HCT116 (cell line): Measurements from ENCODE around the gene ACKR3. TPM values are rescaled to one million over a fixed set of nuclear protein-coding genes. Genes with fewer than 3 reads are reported as not detected.

Experiments used
- ATAC-seq: fragments of 200-7000 bp; cut with Tn5 transposase; 2 replicates; pipeline ENCODE4 v1.9.1; 2020; ENCODE audit warnings: mild to moderate bottlenecking, moderate library complexity
- BruUV-seq: library from RNA; stranded (reverse); fragments of 400-500 nt; replicated peaks from 2 replicates; lab custom pipeline; 2021; lab: Mats Ljungman, UMichigan
- CTCF ChIA-PET: fragments of 300-600 bp; sonication (Branson Sonifier 250); formaldehyde crosslinking; loops from one replicate; lab custom pipeline; 2021; ENCODE audit warnings: antibody characterized with exemption; lab: Charles Lee
- POLR2A ChIA-PET: fragments of 300-600, 350-600 bp; sonication (Branson Sonifier 250); formaldehyde crosslinking; loops from one replicate; lab custom pipeline; 2021; ENCODE audit warnings: antibody characterized with exemption; lab: Charles Lee
- RAD21 ChIA-PET, 2 experiments: fragments of 300-600 bp; sonication (Branson Sonifier 250); formaldehyde crosslinking; loops; one replicate each; lab custom pipeline; 2023; ENCODE audit warnings: low total read pairs in 2 of 2; ENCODE audit not compliant: uncharacterized antibody in 2 of 2, unreplicated experiment in 2 of 2, low non-redundant PET in 1 of 2; lab: Charles Lee
- DNase-seq: peaks from one replicate; pipeline ENCODE4 v3.0.0-alpha.2; 2010; ENCODE audit warnings: low read depth, low spot score
- H2AFZ ChIP-seq: fragments of 200-600 bp; shearing (Covaris generic), sonication (generic); 2 replicates; pipeline ENCODE4 v1.6.1; 2017; ENCODE audit warnings: low read depth, mixed run types, mixed read lengths, antibody characterized with exemption, low read length; ENCODE audit not compliant: poor library complexity, severe bottlenecking
- H3K27ac ChIP-seq: 2 replicates; pipeline ENCODE4 v1.5.1; 2012; ENCODE audit warnings: low read depth, low read length
- H3K27me3 ChIP-seq: fragments of 200-600 bp; sonication (generic); 2 replicates; pipeline ENCODE4 v1.6.1; 2016; ENCODE audit warnings: mixed run types, low read length, mixed read lengths; ENCODE audit not compliant: insufficient read depth
- H3K36me3 ChIP-seq, 2 experiments: fragments of 200-500 bp in 1 of 2; fragments of 200-600 bp in 1 of 2; sonication (Bioruptor generic) in 1 of 2; sonication (generic) in 1 of 2; 2 replicates each; pipeline versions ENCODE4 v1.5.1 to v1.6.1; 2014 to 2016; ENCODE audit warnings: low read length in 2 of 2, inconsistent platforms in 1 of 2, mixed read lengths in 1 of 2, mixed run types in 1 of 2; ENCODE audit not compliant: insufficient read depth in 2 of 2, control insufficient read depth in 1 of 2
- H3K4me1 ChIP-seq, 2 experiments: fragments of 200-600 bp in 1 of 2; sonication (generic) in 1 of 2; 2 replicates each; pipeline versions ENCODE4 v1.5.1 to v1.6.1; 2012 to 2017; ENCODE audit warnings: low read length in 2 of 2, inconsistent platforms in 1 of 2, mild to moderate bottlenecking in 1 of 2, mixed read lengths in 1 of 2, mixed run types in 1 of 2, moderate library complexity in 1 of 2; ENCODE audit not compliant: insufficient read depth in 2 of 2, control insufficient read depth in 1 of 2
- H3K4me2 ChIP-seq: fragments of 200-600 bp; sonication (generic); 2 replicates; pipeline ENCODE4 v1.6.1; 2017; ENCODE audit warnings: mixed run types, low read length, mixed read lengths
- H3K4me3 ChIP-seq, 2 experiments: fragments of 200-600 bp in 1 of 2; sonication (generic) in 1 of 2; replicated peaks in 1 of 2; 2 replicates each; pipeline ENCODE4 v1.5.1; 2011 to 2016; ENCODE audit warnings: low read length in 2 of 2, control low read depth in 1 of 2, low read depth in 1 of 2, mild to moderate bottlenecking in 1 of 2, mixed read lengths in 1 of 2, mixed run types in 1 of 2
- H3K79me2 ChIP-seq: fragments of 200-600 bp; sonication (generic); 2 replicates; pipeline ENCODE4 v1.6.1; 2017; ENCODE audit warnings: mild to moderate bottlenecking, mixed run types, low read length, moderate library complexity, mixed read lengths; ENCODE audit not compliant: insufficient read depth
- H3K9ac ChIP-seq: fragments of 200-600 bp; sonication (generic); 2 replicates; pipeline ENCODE4 v1.6.1; 2016; ENCODE audit warnings: low read length, mixed read lengths
- H3K9me2 ChIP-seq: fragments of 200-600 bp; sonication (generic), shearing (Covaris generic); 2 replicates; pipeline ENCODE4 v1.6.1; 2017; ENCODE audit warnings: mixed run types, mild to moderate bottlenecking, moderate library complexity; ENCODE audit not compliant: insufficient read depth
- H3K9me3 ChIP-seq, 2 experiments: fragments of 200-500 bp in 1 of 2; fragments of 200-600 bp in 1 of 2; sonication (Bioruptor generic) in 1 of 2; sonication (generic) in 1 of 2; 2 replicates each; pipeline ENCODE4 v1.6.1; 2014 to 2017; ENCODE audit warnings: low read length in 2 of 2, mixed read lengths in 2 of 2, inconsistent platforms in 1 of 2, low read depth in 1 of 2, mild to moderate bottlenecking in 1 of 2, mixed run types in 1 of 2, moderate library complexity in 1 of 2; ENCODE audit not compliant: control insufficient read depth in 1 of 2, insufficient read depth in 1 of 2
- H4K20me1 ChIP-seq: fragments of 200-600 bp; sonication (generic), shearing (Covaris generic); 2 replicates; pipeline ENCODE4 v1.6.1; 2017; ENCODE audit warnings: mixed run types, mild to moderate bottlenecking, moderate library complexity; ENCODE audit not compliant: insufficient read depth
- CBX3 ChIP-seq: IDR thresholded peaks from 2 replicates; pipeline ENCODE4 v1.6.1; 2012; ENCODE audit warnings: low read depth
- CEBPB ChIP-seq: IDR thresholded peaks from 2 replicates; pipeline ENCODE4 v1.6.1; 2012; ENCODE audit warnings: low read depth
- EGR1 ChIP-seq: IDR thresholded peaks from 2 replicates; pipeline ENCODE4 v1.6.1; 2012; ENCODE audit warnings: low read depth
- ELF1 ChIP-seq: IDR thresholded peaks from 2 replicates; pipeline ENCODE4 v1.6.1; 2012; ENCODE audit warnings: low read depth, borderline replicate concordance
- EZH2phosphoT487 ChIP-seq: fragments of 200-600 bp; IDR thresholded peaks from 2 replicates; pipeline ENCODE4 v1.6.1; 2018; ENCODE audit warnings: antibody characterized with exemption, borderline replicate concordance
- FOSL1 ChIP-seq: IDR thresholded peaks from 2 replicates; pipeline ENCODE4 v1.6.1; 2012; ENCODE audit warnings: low read depth
- POLR2A ChIP-seq: IDR thresholded peaks from 2 replicates; pipeline ENCODE4 v1.7.0; 2011; ENCODE audit warnings: borderline replicate concordance; ENCODE audit not compliant: insufficient read depth, insufficient read length; ENCODE audit errors: extremely low read depth
- POLR2AphosphoS5 ChIP-seq: IDR thresholded peaks from 2 replicates; pipeline ENCODE4 v1.6.1; 2011; ENCODE audit warnings: mild to moderate bottlenecking, low read depth, low read length, moderate library complexity
- RAD21 ChIP-seq: IDR thresholded peaks from 2 replicates; pipeline ENCODE4 v1.6.1; 2012; ENCODE audit warnings: low read depth, mild to moderate bottlenecking
- SIN3A ChIP-seq: IDR thresholded peaks from 2 replicates; pipeline ENCODE4 v1.6.1; 2012; ENCODE audit warnings: low read depth
- SP1 ChIP-seq: IDR thresholded peaks from 2 replicates; pipeline ENCODE4 v1.6.1; 2012; ENCODE audit warnings: low read depth
- SRF ChIP-seq: IDR thresholded peaks from 2 replicates; pipeline ENCODE4 v1.6.1; 2012; ENCODE audit warnings: low read depth
- YY1 ChIP-seq: IDR thresholded peaks from 2 replicates; pipeline ENCODE4 v1.6.1; 2011; ENCODE audit warnings: low read length, low read depth, moderate library complexity, mild to moderate bottlenecking; ENCODE audit not compliant: insufficient replicate concordance; ENCODE audit errors: extremely low read depth
- ZFX ChIP-seq: fragments of 450-650 bp; IDR thresholded peaks from 2 replicates; pipeline ENCODE4 v1.6.1; 2017
- ZNF274 ChIP-seq: fragments of 200-500 bp; sonication (Bioruptor generic); IDR thresholded peaks from 2 replicates; pipeline ENCODE4 v1.6.1; 2014; ENCODE audit warnings: mild to moderate bottlenecking, low read depth, low read length, inconsistent platforms
- intact Hi-C: fragments of 100-400 bp; cut with micrococcal nuclease; formaldehyde crosslinking; loops from 2 replicates; pipeline ENCODE4 v1.10.0; 2022
- total RNA-seq: library from RNA; stranded (reverse); gene quantifications from one replicate; pipeline ENCODE4 v1.2.1, GENCODE V29; 2021; ENCODE audit not compliant: unreplicated experiment
- TF ChIP-seq, protein P1 (sequence below), 3 experiments: fragments of 200-600 bp in 1 of 3; sonication (generic) in 1 of 3; IDR thresholded peaks in 2 of 3; conservative IDR thresholded peaks in 1 of 3; 2 replicates each; pipeline ENCODE4 v1.5.1; 2012 to 2017; ENCODE audit warnings: low read depth in 2 of 3, low read length in 2 of 3, antibody characterized with exemption in 1 of 3, borderline replicate concordance in 1 of 3, control low read depth in 1 of 3, mild to moderate bottlenecking in 1 of 3, mixed read lengths in 1 of 3, mixed run types in 1 of 3, moderate library complexity in 1 of 3; ENCODE audit not compliant: insufficient read depth in 1 of 3
- TF ChIP-seq, protein P2 (sequence below): IDR thresholded peaks from 2 replicates; pipeline ENCODE4 v1.6.1; 2012
- TF ChIP-seq, protein P3 (sequence below): IDR thresholded peaks from 2 replicates; pipeline ENCODE4 v1.6.1; 2011; ENCODE audit warnings: mild to moderate bottlenecking, low read length, moderate library complexity; ENCODE audit not compliant: insufficient replicate concordance; ENCODE audit errors: extremely low read depth
- TF ChIP-seq, protein P4 (sequence below): IDR thresholded peaks from 2 replicates; pipeline ENCODE4 v1.6.1; 2012

ACKR3 gene
- total RNA-seq, 1 experiment from 2014 or later, result 0.20 TPM

DNA sequence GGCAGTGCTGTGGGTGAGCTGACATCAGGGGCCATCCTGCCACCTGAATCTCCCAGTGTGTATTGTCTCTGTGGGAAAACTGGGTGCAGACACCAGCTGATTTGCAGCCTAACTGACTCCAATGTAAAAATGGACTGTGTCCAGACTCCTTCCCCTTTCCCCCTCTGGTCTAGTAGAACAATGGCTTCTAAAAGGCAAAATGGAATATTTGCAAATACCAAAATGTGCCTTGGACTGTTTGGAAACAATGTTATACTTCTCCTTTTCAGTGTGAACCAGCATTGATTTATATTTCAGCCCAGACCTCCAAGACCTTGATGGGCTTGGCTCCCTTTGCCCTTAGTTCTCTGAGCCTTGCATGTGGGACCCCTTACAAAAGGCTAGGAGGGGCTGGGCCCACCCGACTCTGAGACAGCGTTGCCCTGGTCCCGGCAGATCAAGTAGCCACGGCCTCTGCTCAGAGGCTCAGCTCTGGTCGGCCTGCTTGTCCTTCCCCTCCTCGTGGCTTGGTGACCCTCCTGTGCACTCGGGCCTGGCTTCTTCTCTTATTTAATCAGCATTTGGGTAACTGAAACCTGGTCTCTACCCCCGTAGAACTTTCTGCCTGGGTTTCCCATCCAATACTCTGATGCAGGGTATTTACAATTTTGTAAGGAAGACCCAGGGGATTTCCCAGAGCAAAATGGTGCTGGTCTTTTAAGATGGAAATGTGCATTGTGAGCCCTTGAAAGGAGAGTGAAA is 18.0 kb upstream of the ACKR3 start:
- CTCF ChIA-PET, result interaction anchor here (1.0 kb wide), 1 partner anchor 11 kb away, joined by 4 read pairs; no protein-coding TSS in a partner anchor
- RAD21 ChIA-PET, result no interaction called here

More for the DNA sequence above, 18.0 kb upstream of the ACKR3 start:
- Histone ChIP-seq H3K9me2 (no peaks in the 10 kb centered on the region), H4K20me1 (no peaks in the 10 kb centered on the region)
- TF ChIP-seq CBX3 (no peak), SIN3A (no peak), SP1 (no peak), CEBPB (no peak), FOSL1 (no peak), SRF (no peak), ZNF274 (no peak), ELF1 (no peak), POLR2A (no peak), EZH2phosphoT487 (no peak), RAD21 (no peak), EGR1 (no peak), ZFX (no peak), POLR2AphosphoS5 (no peak), YY1 (no peak)
- TF ChIP-seq, protein P1, sequence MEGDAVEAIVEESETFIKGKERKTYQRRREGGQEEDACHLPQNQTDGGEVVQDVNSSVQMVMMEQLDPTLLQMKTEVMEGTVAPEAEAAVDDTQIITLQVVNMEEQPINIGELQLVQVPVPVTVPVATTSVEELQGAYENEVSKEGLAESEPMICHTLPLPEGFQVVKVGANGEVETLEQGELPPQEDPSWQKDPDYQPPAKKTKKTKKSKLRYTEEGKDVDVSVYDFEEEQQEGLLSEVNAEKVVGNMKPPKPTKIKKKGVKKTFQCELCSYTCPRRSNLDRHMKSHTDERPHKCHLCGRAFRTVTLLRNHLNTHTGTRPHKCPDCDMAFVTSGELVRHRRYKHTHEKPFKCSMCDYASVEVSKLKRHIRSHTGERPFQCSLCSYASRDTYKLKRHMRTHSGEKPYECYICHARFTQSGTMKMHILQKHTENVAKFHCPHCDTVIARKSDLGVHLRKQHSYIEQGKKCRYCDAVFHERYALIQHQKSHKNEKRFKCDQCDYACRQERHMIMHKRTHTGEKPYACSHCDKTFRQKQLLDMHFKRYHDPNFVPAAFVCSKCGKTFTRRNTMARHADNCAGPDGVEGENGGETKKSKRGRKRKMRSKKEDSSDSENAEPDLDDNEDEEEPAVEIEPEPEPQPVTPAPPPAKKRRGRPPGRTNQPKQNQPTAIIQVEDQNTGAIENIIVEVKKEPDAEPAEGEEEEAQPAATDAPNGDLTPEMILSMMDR (IDR thresholded peaks at IDR 0.05 in 2 of 3, conservative IDR thresholded peaks at IDR 0.05 in 1 of 3; ENCODE audit: borderline replicate concordance in 1 of 3, insufficient read depth in 1 of 3, low read depth in 2 of 3, low read length in 2 of 3), result no peak
- TF ChIP-seq, protein P2, sequence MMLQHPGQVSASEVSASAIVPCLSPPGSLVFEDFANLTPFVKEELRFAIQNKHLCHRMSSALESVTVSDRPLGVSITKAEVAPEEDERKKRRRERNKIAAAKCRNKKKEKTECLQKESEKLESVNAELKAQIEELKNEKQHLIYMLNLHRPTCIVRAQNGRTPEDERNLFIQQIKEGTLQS, result no peak
- TF ChIP-seq, protein P3, sequence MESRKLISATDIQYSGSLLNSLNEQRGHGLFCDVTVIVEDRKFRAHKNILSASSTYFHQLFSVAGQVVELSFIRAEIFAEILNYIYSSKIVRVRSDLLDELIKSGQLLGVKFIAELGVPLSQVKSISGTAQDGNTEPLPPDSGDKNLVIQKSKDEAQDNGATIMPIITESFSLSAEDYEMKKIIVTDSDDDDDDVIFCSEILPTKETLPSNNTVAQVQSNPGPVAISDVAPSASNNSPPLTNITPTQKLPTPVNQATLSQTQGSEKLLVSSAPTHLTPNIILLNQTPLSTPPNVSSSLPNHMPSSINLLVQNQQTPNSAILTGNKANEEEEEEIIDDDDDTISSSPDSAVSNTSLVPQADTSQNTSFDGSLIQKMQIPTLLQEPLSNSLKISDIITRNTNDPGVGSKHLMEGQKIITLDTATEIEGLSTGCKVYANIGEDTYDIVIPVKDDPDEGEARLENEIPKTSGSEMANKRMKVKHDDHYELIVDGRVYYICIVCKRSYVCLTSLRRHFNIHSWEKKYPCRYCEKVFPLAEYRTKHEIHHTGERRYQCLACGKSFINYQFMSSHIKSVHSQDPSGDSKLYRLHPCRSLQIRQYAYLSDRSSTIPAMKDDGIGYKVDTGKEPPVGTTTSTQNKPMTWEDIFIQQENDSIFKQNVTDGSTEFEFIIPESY, result no peak
- TF ChIP-seq, protein P4, sequence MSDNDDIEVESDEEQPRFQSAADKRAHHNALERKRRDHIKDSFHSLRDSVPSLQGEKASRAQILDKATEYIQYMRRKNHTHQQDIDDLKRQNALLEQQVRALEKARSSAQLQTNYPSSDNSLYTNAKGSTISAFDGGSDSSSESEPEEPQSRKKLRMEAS, result no peak
- TF ChIP-seq, all 23 proteins: peak for 0
- Histone ChIP-seq H3K4me2 (no peak overlapping the region), H3K9ac (no peak overlapping the region), H3K79me2 (no peaks in the 10 kb centered on the region), H3K9me3 (no peaks in the 10 kb centered on the region), H2AFZ (no peak overlapping the region), H3K36me3 (no peaks in the 10 kb centered on the region), H3K4me3 (no peak overlapping the region), H3K27ac (no peak overlapping the region), H3K27me3 (peaks cover 19% of the 10 kb centered on the region; the same call in 1 of the 2 replicates), H3K4me1 (no peaks in the 10 kb centered on the region)
- intact Hi-C loops, result no loop called here
- no TSS peak for BruUV-seq
- POLR2A ChIA-PET, result no interaction called here
- ATAC-seq, result no peak
- no peak for DNase-seq
